K562 (cell line): ENCODE data around the gene CFD. TPM values are rescaled to one million over a fixed set of nuclear protein-coding genes. Genes with fewer than 3 reads are reported as not detected.

ENCODE experiments used
- ATAC-seq: fragments of 200-7000 bp; cut with Tn5 transposase; 3 replicates; pipeline ENCODE4 v1.9.1; 2020; ENCODE audit warnings: moderate library complexity
- BruUV-seq: library from RNA; stranded (reverse); fragments of 400-500 nt; replicated peaks from 2 replicates; lab custom pipeline; 2021; lab: Mats Ljungman, UMichigan
- CTCF ChIA-PET: fragments of 300-600 bp; formaldehyde crosslinking; extraction: SDS; loops from one replicate; lab custom pipeline; 2021; ENCODE audit warnings: low intra/inter-chr PET ratio; lab: Yijun Ruan, JAX
- POLR2A ChIA-PET: fragments of 300-600, 350-650 bp; sonication (Branson Sonifier 250); formaldehyde crosslinking; extraction: SDS; loops from one replicate; lab custom pipeline; 2021; ENCODE audit warnings: antibody characterized with exemption, inconsistent platforms; lab: Yijun Ruan, JAX
- DNase-seq, 4 experiments: peaks; one replicate each; pipeline versions ENCODE4 v3.0.0 to v3.0.0-alpha.2; 2011 to 2018; ENCODE audit warnings: low spot score in 3 of 4, mixed read lengths in 3 of 4; ENCODE audit errors: extremely low read depth in 1 of 4
- FAIRE-seq: peaks from 2 replicates; lab custom pipeline; 2011; peaks lifted over from hg19 to GRCh38; lab: Jason Lieb, UNC
- H2AFZ ChIP-seq: 2 replicates; pipeline ENCODE4 v1.6.0; 2011; ENCODE audit warnings: low read depth, low read length, control low read depth, inconsistent platforms
- H3K27ac ChIP-seq: fragments of 200-600 bp; 3 replicates; pipeline ENCODE4 v1.8.0; 2011; ENCODE audit warnings: low read depth, mild to moderate bottlenecking, control low read depth, inconsistent platforms, low read length, moderate library complexity, mixed read lengths; ENCODE audit errors: extremely low read depth
- H3K27me3 ChIP-seq, 2 experiments: fragments of 300-600 bp in 1 of 2; 2 replicates in 1 of 2; 3 replicates in 1 of 2; pipeline versions ENCODE4 v1.6.0 to v1.8.0; 2011; ENCODE audit warnings: inconsistent platforms in 2 of 2, low read length in 2 of 2, mild to moderate bottlenecking in 1 of 2, mixed read lengths in 1 of 2, moderate library complexity in 1 of 2; ENCODE audit not compliant: control insufficient read depth in 2 of 2, insufficient read depth in 2 of 2
- H3K36me3 ChIP-seq: fragments of 300-600 bp; 3 replicates; pipeline ENCODE4 v1.8.0; 2011; ENCODE audit warnings: mild to moderate bottlenecking, low read length, inconsistent platforms; ENCODE audit not compliant: control insufficient read depth, insufficient read depth
- H3K4me1 ChIP-seq, 2 experiments: fragments of 200-600 bp in 1 of 2; replicated peaks in 1 of 2; 2 replicates in 1 of 2; 3 replicates in 1 of 2; pipeline versions ENCODE4 v1.5.1 to v1.8.0; 2011; ENCODE audit warnings: inconsistent platforms in 2 of 2, low read length in 2 of 2, mild to moderate bottlenecking in 1 of 2, mixed read lengths in 1 of 2, moderate library complexity in 1 of 2; ENCODE audit not compliant: control insufficient read depth in 2 of 2, insufficient read depth in 2 of 2
- H3K4me2 ChIP-seq: 2 replicates; pipeline ENCODE4 v1.6.1; 2011; ENCODE audit warnings: low read length, control low read depth, inconsistent platforms, mixed read lengths; ENCODE audit not compliant: insufficient read depth
- H3K4me3 ChIP-seq: fragments of 200-600 bp; sonication (generic), shearing (Covaris generic); 2 replicates; pipeline ENCODE4 v1.5.1; 2016; ENCODE audit warnings: control low read depth, inconsistent platforms
- H3K79me2 ChIP-seq: fragments of 200-600 bp; 3 replicates; pipeline ENCODE4 v1.8.0; 2011; ENCODE audit warnings: low read length, inconsistent platforms; ENCODE audit not compliant: control insufficient read depth, insufficient read depth
- H3K9ac ChIP-seq, 2 experiments: 2 replicates each; pipeline versions ENCODE4 v1.6.0 to v1.6.1; 2011; ENCODE audit warnings: low read depth in 2 of 2, low read length in 2 of 2, control low read depth in 1 of 2, inconsistent platforms in 1 of 2, mild to moderate bottlenecking in 1 of 2, mixed read lengths in 1 of 2; ENCODE audit not compliant: insufficient read depth in 1 of 2
- H3K9me1 ChIP-seq: one replicate; pipeline ENCODE4 v1.6.0; 2011; ENCODE audit warnings: inconsistent platforms, mild to moderate bottlenecking, low read length, moderate library complexity; ENCODE audit not compliant: control insufficient read depth, insufficient read depth
- H3K9me3 ChIP-seq: replicated peaks from 2 replicates; pipeline ENCODE4 v1.5.1; 2011; ENCODE audit warnings: low read depth, low read length, inconsistent platforms; ENCODE audit not compliant: control insufficient read depth, insufficient read depth
- H4K20me1 ChIP-seq: replicated peaks from 2 replicates; pipeline ENCODE4 v1.6.1; 2011; ENCODE audit warnings: low read length, inconsistent platforms, mixed read lengths; ENCODE audit not compliant: control insufficient read depth, insufficient read depth
- ELF1 ChIP-seq: fragments of 200-800 bp; sonication (Bioruptor generic); IDR thresholded peaks from 2 replicates; pipeline ENCODE4 v1.6.1; 2016; ENCODE audit warnings: missing genetic modification characterization, missing compliant biosample characterization
- ESRRA ChIP-seq: fragments of 450-650 bp; IDR thresholded peaks from 2 replicates; pipeline ENCODE4 v1.6.1; 2014; ENCODE audit warnings: low read depth, mild to moderate bottlenecking, moderate library complexity, borderline replicate concordance
- FOXK1 ChIP-seq: sonication (generic); formaldehyde crosslinking; IDR thresholded peaks from 2 replicates; pipeline ENCODE4 v1.8.0; 2022; ENCODE audit warnings: missing genetic modification reagents, mild to moderate bottlenecking, borderline replicate concordance
- HDAC8 ChIP-seq: fragments of 450-650 bp; IDR thresholded peaks from 2 replicates; pipeline ENCODE4 v1.6.1; 2016; ENCODE audit warnings: mild to moderate bottlenecking, missing genetic modification characterization, moderate library complexity, missing compliant biosample characterization
- HOXB6 ChIP-seq: fragments of 250-450 bp; sonication (Bioruptor Pico); IDR thresholded peaks from 2 replicates; pipeline ENCODE4 v1.5.1; 2022; ENCODE audit warnings: mild to moderate bottlenecking, borderline replicate concordance
- POLR2A ChIP-seq: fragments of 450-650 bp; conservative IDR thresholded peaks from 2 replicates; pipeline ENCODE4 v1.6.1; 2016
- POLR2G ChIP-seq: fragments of 200-400 bp; formaldehyde crosslinking; IDR thresholded peaks from 2 replicates; pipeline ENCODE4 v1.6.1; 2017; ENCODE audit warnings: low read depth, mild to moderate bottlenecking, antibody characterized with exemption, low read length, moderate library complexity
- PPARD ChIP-seq: fragments of 250-450 bp; sonication (Bioruptor Pico); IDR thresholded peaks from 2 replicates; pipeline ENCODE4 v1.8.0; 2022; ENCODE audit warnings: inconsistent platforms, mild to moderate bottlenecking, moderate library complexity
- PURB ChIP-seq: sonication (generic); formaldehyde crosslinking; IDR thresholded peaks from 2 replicates; pipeline ENCODE4 v1.9.0; 2021; ENCODE audit warnings: low read depth, mild to moderate bottlenecking, missing genetic modification reagents
- RBFOX2 ChIP-seq: fragments of 200-400 bp; formaldehyde crosslinking; IDR thresholded peaks from 2 replicates; pipeline ENCODE4 v1.6.1; 2017; ENCODE audit warnings: low read depth, mild to moderate bottlenecking, low read length, moderate library complexity
- SPI1 ChIP-seq: IDR thresholded peaks from 2 replicates; pipeline ENCODE4 v1.6.1; 2011; ENCODE audit warnings: low read depth, low read length, control low read depth, borderline replicate concordance
- ZFX ChIP-seq: sonication (generic); formaldehyde crosslinking; IDR thresholded peaks from 2 replicates; pipeline ENCODE4 v1.8.0; 2022; ENCODE audit warnings: mild to moderate bottlenecking, missing genetic modification reagents, moderate library complexity
- WGBS: fragments of 100-300 bp; shearing (Covaris generic); methylation state at CpG from one replicate; pipeline ENCODE4 v1.1.6; 2016; ENCODE audit warnings: low coverage, mixed read lengths; ENCODE audit not compliant: insufficient coverage; ENCODE audit errors: missing lambda C conversion rate; 5-methylcytosine and 5-hydroxymethylcytosine counted together
- in situ Hi-C: fragments of 300-500 bp; cut with MboI; formaldehyde crosslinking; loops from 4 replicates; pipeline ENCODE4 v1.15.0; 2018; ENCODE audit warnings: inconsistent platforms, mixed read lengths
- intact Hi-C: fragments of 100-400 bp; cut with micrococcal nuclease; formaldehyde crosslinking; loops from 2 replicates; pipeline ENCODE4 v1.14.2; 2022
- polyA plus RNA-seq, 8 experiments: library from polyadenylated mRNA; depleted of rRNA in 4 of 8; stranded (reverse) in 5 of 8; unstranded in 3 of 8; fragments of >200 nt; fragmentation: Nextera tagmentation in 2 of 8; fragmentation: Illumina TruSeq in 1 of 8; extraction: Ambion mirVana in 2 of 8; extraction: Trizol in 1 of 8; gene quantifications; 2 replicates each; pipeline versions ENCODE4 v1.2.1 to v1.2.3, GENCODE V29; 2011 to 2014; ENCODE audit warnings: inconsistent platforms in 1 of 8, missing spikeins in 1 of 8
- total RNA-seq, 7 experiments: library from RNA; depleted of rRNA in 6 of 7; stranded (reverse); fragments of >200 nt in 6 of 7; fragmentation: Illumina TruSeq in 2 of 7; extraction: Trizol in 2 of 7; gene quantifications; 2 replicates each; pipeline versions ENCODE4 v1.2.1 to v1.2.3, GENCODE V29; 2011 to 2021; ENCODE audit warnings: low replicate concordance in 1 of 7
- TF ChIP-seq, protein P1 (sequence below), 3 experiments: fragments of 200-800 bp in 1 of 3; sonication (Bioruptor generic) in 1 of 3; sonication (generic) in 1 of 3; formaldehyde crosslinking in 1 of 3; IDR thresholded peaks; 2 replicates each; pipeline versions ENCODE4 v1.6.1 to v1.8.0; 2016 to 2022; ENCODE audit warnings: mild to moderate bottlenecking in 2 of 3, missing compliant biosample characterization in 2 of 3, missing genetic modification characterization in 2 of 3, missing genetic modification reagents in 1 of 3

Gene CFD
- total and polyA plus RNA-seq, 9 of the 15 experiments (the other 6 are each of a cell fraction or from before 2014, with no cell fraction given), result 0.52 to 59.4 (median 7.6) TPM

DNA sequence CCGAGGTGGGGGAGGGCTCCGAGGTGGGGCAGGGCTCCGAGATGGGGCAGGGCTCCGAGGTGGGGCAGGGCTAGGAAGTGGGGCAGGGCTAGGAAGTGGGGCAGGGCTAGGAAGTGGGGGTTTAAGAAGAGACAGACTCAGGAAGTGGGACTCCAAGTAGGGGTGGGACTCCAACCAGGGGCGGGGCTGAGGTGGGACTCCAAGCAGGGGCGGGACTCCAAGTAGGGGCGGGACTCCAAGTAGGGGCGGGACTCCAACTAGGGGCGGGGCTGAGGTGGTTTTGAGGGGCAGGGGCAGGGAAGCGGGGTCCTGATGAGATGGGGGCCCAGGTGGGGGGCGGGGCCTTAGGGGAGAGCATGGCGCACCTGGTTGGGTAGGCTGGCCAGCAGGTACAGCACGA lies 13.6 kb downstream of the CFD start:
- Histone ChIP-seq H3K4me2 (no peak overlapping the region; the same call in 1 of the 2 replicates), H3K4me3 (no peak overlapping the region), H3K9me3 (no peaks in the 10 kb centered on the region), H3K79me2 (no peaks in the 10 kb centered on the region), H4K20me1 (no peaks in the 10 kb centered on the region; the same call in 1 of the 2 replicates), H2AFZ (no peak overlapping the region), H3K27ac (peak overlapping the region; percentile 44; the same call in 2 of the 3 replicates), H3K4me1 (peaks cover 16 to 69% of the 10 kb centered on the region in 2 experiments), H3K27me3 (no peaks in the 10 kb centered on the region), H3K9me1 (no peaks in the 10 kb centered on the region), H3K9ac (no peak overlapping the region), H3K36me3 (peaks cover 77% of the 10 kb centered on the region; the same call in 2 of the 3 replicates)
- intact Hi-C loops (no loop called here), in situ Hi-C loops (no loop called here)
- ChIA-PET CTCF (no interaction called here), POLR2A (interaction anchor here (2.0 kb wide), 1 partner anchor 35 kb away, joined by 7 read pairs; no protein-coding TSS in a partner anchor)
- no peak for FAIRE-seq
- no CpG with 5 or more reads among the region's 13 CpGs for WGBS
- 0 out of 2 replicates have a peak, but pooled peaks have one; percentile 51 for TF ChIP-seq ELF1 (tag)
- no peak for TF ChIP-seq PPARD (CRISPR knock-in tag)
- TF ChIP-seq HOXB6 (CRISPR knock-in tag), result no peak
- 0 out of 2 replicates have a peak, but pooled peaks have one; percentile 5 for TF ChIP-seq SPI1
- peak; percentile 90 for ATAC-seq
- no TSS peak for BruUV-seq
- peak; percentile 69 to 86 (median 77) for DNase-seq

DNA sequence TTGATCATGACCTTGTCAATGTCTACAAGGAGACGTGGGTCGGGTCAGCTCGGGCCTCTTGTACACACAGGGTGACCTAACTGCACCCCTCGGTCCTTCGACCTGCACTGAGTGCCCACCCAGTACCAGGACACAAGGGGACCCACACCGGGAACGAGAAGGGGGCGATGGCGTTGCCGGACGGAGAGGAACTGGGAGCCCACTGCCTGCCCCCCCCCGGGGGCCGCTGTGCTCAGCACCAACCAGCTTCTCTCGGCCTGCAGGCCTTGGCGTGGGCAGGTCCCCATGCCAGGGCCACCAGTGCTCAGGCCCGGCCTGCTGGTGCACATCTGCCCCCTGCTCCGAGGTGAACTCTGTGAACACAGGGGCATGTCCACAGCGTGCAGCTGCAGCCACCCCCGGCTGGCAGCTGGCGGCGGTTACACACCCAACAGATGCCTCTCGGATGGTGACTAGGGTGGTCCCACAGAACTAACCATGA lies 14.1 kb downstream of the CFD start:
- ChIA-PET CTCF (no interaction called here), POLR2A (interaction anchor here (0.6 to 0.8 kb wide), 2 partner anchors 10 to 20 kb away, joined by 3 to 4 read pairs; partner anchors contain the start of genes MED16 and RNU6-9)
- Histone ChIP-seq H3K4me1 (peaks cover 16 to 64% of the 10 kb centered on the region in 2 experiments), H3K79me2 (no peaks in the 10 kb centered on the region), H3K4me3 (no peak overlapping the region), H4K20me1 (no peaks in the 10 kb centered on the region; the same call in 1 of the 2 replicates), H3K27ac (peak overlapping the region; percentile 44; the same call in 2 of the 3 replicates), H3K9me1 (no peaks in the 10 kb centered on the region), H3K9me3 (no peaks in the 10 kb centered on the region), H3K4me2 (no peak overlapping the region; the same call in 1 of the 2 replicates), H3K27me3 (no peaks in the 10 kb centered on the region), H3K36me3 (peaks cover 72% of the 10 kb centered on the region; the same call in 2 of the 3 replicates), H3K9ac (peak overlapping the region in 1 of 2 experiments; percentile 68; a peak in 2 of 4 replicates), H2AFZ (no peak overlapping the region)
- no peak for ATAC-seq
- FAIRE-seq, result no peak
- DNase-seq, result no peak
- in situ Hi-C loops, result no loop called here
- TF ChIP-seq RBFOX2 (peak; percentile 45; the same call in 1 of the 2 replicates), ESRRA (peak; percentile 16; the same call in 1 of the 2 replicates), PURB (CRISPR knock-in tag) (no peak), POLR2A (peak; percentile 31; the same call in 1 of the 2 replicates), HDAC8 (tag) (no peak), FOXK1 (CRISPR knock-in tag) (no peak), ZFX (CRISPR knock-in tag) (0 out of 2 replicates have a peak, but pooled peaks have one; percentile 3), POLR2G (peak; percentile 69)
- TF ChIP-seq, protein P1, sequence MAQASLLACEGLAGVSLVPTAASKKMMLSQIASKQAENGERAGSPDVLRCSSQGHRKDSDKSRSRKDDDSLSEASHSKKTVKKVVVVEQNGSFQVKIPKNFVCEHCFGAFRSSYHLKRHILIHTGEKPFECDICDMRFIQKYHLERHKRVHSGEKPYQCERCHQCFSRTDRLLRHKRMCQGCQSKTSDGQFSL (CRISPR knock-in tag; IDR thresholded peaks at IDR 0.05), result peak; percentile 38; the same call in 1 of the 2 replicates
- TF ChIP-seq, protein P1 (tag; IDR thresholded peaks at IDR 0.05), result no peak
- intact Hi-C loops, result no loop called here
- no TSS peak for BruUV-seq
- 87% methylated on average over 15 of the region's 22 CpGs for WGBS
